K562 (cell line): ENCODE results near the gene PLXNA2. TPM values are rescaled to one million over a fixed set of nuclear protein-coding genes. Genes with fewer than 3 reads are reported as not detected.

Source experiments
- E2F4 ChIP-seq: sonication (generic); formaldehyde crosslinking; IDR thresholded peaks from 2 replicates; pipeline ENCODE4 v1.8.0; 2022; ENCODE audit warnings: mild to moderate bottlenecking, low read depth, missing genetic modification reagents
- HNRNPL ChIP-seq: fragments of 200-400 bp; formaldehyde crosslinking; IDR thresholded peaks from 2 replicates; pipeline ENCODE4 v1.6.1; 2017; ENCODE audit warnings: low read depth, mild to moderate bottlenecking, low read length
- HNRNPUL1 ChIP-seq: fragments of 200-400 bp; formaldehyde crosslinking; IDR thresholded peaks from 2 replicates; pipeline ENCODE4 v1.6.1; 2017; ENCODE audit warnings: low read length
- MAFK ChIP-seq: IDR thresholded peaks from 2 replicates; pipeline ENCODE4 v1.6.1; 2011; ENCODE audit warnings: low read length, improper control_type of control experiment
- MAX ChIP-seq: sonication (generic); formaldehyde crosslinking; IDR thresholded peaks from 2 replicates; pipeline ENCODE4 v1.9.0; 2022; ENCODE audit warnings: mild to moderate bottlenecking, missing genetic modification reagents
- MEIS2 ChIP-seq: fragments of 450-650 bp; IDR thresholded peaks from 2 replicates; pipeline ENCODE4 v1.6.1; 2014; ENCODE audit warnings: mild to moderate bottlenecking; ENCODE audit not compliant: partially characterized antibody
- PRMT5 ChIP-seq: sonication (generic); formaldehyde crosslinking; IDR thresholded peaks from 2 replicates; pipeline ENCODE4 v1.5.0; 2020; ENCODE audit warnings: missing genetic modification reagents
- REST ChIP-seq, 2 experiments: fragments of 450-650 bp; formaldehyde crosslinking in 1 of 2; IDR thresholded peaks; 2 replicates each; pipeline versions ENCODE4 v1.4.0 to v1.6.1; 2014 to 2020; ENCODE audit warnings: mild to moderate bottlenecking in 2 of 2, borderline replicate concordance in 1 of 2, low read depth in 1 of 2
- ZNF407 ChIP-seq: fragments of 450-650 bp; IDR thresholded peaks from 2 replicates; pipeline ENCODE4 v1.6.1; 2016; ENCODE audit warnings: low read depth
- polyA plus RNA-seq, 8 experiments: library from polyadenylated mRNA; depleted of rRNA in 4 of 8; stranded (reverse) in 5 of 8; unstranded in 3 of 8; fragments of >200 nt; fragmentation: Nextera tagmentation in 2 of 8; fragmentation: Illumina TruSeq in 1 of 8; extraction: Ambion mirVana in 2 of 8; extraction: Trizol in 1 of 8; gene quantifications; 2 replicates each; pipeline versions ENCODE4 v1.2.1 to v1.2.3, GENCODE V29; 2011 to 2014; ENCODE audit warnings: inconsistent platforms in 1 of 8, missing spikeins in 1 of 8
- total RNA-seq, 7 experiments: library from RNA; depleted of rRNA in 6 of 7; stranded (reverse); fragments of >200 nt in 6 of 7; fragmentation: Illumina TruSeq in 2 of 7; extraction: Trizol in 2 of 7; gene quantifications; 2 replicates each; pipeline versions ENCODE4 v1.2.1 to v1.2.3, GENCODE V29; 2011 to 2021; ENCODE audit warnings: low replicate concordance in 1 of 7

PLXNA2 gene
- total and polyA plus RNA-seq, 9 of the 15 experiments (the other 6 are each of a cell fraction or from before 2014, with no cell fraction given), result 0.01 to 1.3 (median 0.32) TPM

GRCh38 chr1:208206092-208206698, 38.0 kb downstream of the PLXNA2 start (continued):
- TF ChIP-seq REST (IDR thresholded peaks at IDR 0.05; ENCODE audit: borderline replicate concordance) (no peak), REST (CRISPR knock-in tag; IDR thresholded peaks at IDR 0.05; ENCODE audit: low read depth) (no peak), HNRNPL (no peak), ZNF407 (no peak), MEIS2 (peak; percentile 81), MAFK (no peak), MAX (CRISPR knock-in tag) (no peak), PRMT5 (CRISPR knock-in tag) (no peak), E2F4 (CRISPR knock-in tag) (no peak), HNRNPUL1 (no peak)
